Measurements from ENCODE around the gene ZNRF2.
"Not testable (repeated sequence)": the region's sequence is repeated elsewhere in the genome, so short reads cannot be mapped to it uniquely, and the experiment has no call there.

ZNRF2 gene

GRCh38 chr7:30290317-30290716, 5.9 kb downstream of the ZNRF2 start:
- not testable (repeated sequence) for DNase-seq (ENCODE audit: low read depth)

DNA sequence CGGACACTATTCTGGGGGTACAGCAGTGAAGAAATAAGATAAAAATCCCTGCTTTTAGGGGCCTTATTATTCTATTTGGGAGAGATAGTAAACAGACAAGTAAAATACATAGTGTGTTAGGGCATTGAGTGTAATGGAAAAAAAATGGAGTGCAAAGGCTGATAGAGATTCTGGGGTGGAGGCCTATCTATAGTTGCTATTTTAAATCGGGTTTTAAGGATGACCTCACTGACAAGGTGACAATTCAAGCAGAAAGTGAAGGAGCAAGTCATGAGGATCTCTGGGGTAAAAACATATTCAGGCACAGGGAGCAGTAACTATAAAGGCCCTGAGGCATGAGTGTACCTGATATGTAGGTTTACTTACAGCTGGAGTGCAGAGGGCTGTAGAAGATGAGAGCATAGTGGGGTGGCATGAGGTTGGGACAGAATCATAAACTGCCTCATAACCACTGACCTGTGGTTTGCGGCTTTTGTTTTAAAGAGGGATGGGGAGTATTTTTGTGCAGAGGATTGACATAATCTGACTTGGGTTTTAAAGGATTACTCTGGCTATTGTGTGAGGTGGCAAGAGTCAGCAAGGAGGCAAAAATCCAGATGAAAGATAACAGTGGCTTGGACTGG, 8.1 kb downstream of the ZNRF2 start:
- DNase-seq (ENCODE audit: low read depth) = not testable (repeated sequence)

- DNase-seq (ENCODE audit: low read depth) = not testable (repeated sequence)
Measured at GRCh38 chr7:30296304-30296703, 11.9 kb downstream of the ZNRF2 start.

DNA sequence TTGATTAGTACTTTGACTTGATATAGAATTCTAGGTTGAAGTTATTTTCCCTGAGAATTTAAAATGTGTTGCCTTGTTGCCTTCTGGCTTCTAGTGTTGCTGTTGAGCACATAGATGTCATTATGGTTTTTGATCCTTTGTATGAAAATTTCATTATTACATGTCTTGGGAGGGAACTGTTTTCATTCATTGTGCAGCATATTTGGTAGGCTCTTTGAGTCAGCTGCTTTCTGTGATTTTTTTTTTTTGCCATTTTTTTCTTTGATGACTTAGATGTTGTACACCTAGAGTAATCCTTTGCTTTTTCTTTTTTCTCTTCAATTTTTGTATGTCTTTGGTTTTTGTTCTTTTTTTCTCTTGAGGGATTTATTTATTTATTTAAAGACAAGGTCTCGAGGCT, 13.1 kb downstream of the ZNRF2 start:
- DNase-seq (ENCODE audit: low read depth) = not testable (repeated sequence)

DNA sequence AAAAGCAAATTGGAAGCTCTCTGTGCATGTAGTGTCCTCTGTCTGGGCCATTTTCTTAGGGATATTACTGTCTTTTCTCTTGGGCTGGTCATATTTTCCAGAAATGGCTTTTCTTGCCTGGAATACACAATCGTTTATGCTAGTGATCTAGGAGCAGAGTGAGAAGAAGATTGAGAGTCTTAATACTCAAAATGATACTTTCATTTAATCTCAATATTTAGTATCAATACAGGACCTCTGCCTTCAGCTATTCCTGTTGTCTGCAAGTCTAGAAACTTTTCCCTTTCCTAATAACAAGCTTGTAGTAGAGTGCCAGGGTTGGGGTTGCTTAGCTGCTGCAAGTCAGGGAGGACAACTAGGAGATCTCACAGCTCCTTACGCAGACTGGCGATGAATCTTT, 14.0 kb downstream of the ZNRF2 start:
- DNase-seq (ENCODE audit: low read depth) = not testable (repeated sequence)

DNA sequence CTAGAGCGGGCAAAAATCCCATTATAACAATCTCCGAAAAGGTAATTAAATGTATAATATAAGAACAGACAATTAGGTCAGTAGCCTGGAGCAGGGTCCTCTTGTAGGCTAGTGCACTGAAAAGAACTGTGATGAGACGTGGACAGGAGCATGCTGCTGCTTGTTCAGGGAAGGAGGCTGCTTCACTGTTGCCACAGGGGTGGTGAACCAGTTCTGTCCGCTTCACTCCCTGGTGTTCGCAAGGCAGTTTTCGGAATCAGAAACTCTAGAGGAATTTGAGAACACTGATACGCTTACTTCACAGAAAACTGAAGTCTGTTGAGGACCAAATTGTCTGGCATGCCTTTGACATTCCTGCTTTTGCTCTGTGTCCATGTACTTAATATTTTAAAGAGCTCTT, 17.4 kb downstream of the ZNRF2 start:
- no peak for DNase-seq (ENCODE audit: low read depth)

GRCh38 chr7:30302656-30303311, 18.4 kb downstream of the ZNRF2 start:
- DNase-seq (ENCODE audit: low read depth) = no peak

GRCh38 chr7:30303312-30304039, 19.1 kb downstream of the ZNRF2 start:
- no peak for DNase-seq (ENCODE audit: low read depth)

GRCh38 chr7:30304177-30304884, 19.9 kb downstream of the ZNRF2 start:
- DNase-seq (ENCODE audit: low read depth) = no peak

GRCh38 chr7:30306976-30307375, 22.6 kb downstream of the ZNRF2 start:
- DNase-seq (ENCODE audit: low read depth) = no peak

GRCh38 chr7:30308389-30308788, 24.0 kb downstream of the ZNRF2 start:
- DNase-seq (ENCODE audit: low read depth) = no peak

DNA sequence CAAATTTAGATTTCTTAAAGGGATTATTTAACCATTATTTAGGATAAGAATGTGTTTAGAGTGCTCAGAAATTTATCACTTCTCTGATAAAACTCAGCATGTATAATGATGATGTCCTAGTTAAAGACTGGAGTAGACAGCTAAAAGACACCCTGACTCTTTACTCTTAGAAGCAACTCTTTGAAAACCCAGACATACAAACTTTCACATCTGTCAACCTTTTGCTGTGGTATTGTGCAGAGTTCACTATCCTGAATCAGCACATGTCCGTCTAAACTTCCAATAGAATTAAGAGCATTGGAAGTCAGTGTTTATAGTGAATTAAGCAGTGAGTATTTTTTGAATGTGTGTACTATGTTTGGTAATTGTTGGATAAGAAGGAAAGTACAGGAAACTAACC, 24.9 kb downstream of the ZNRF2 start:
- no peak for DNase-seq (ENCODE audit: low read depth)

DNA sequence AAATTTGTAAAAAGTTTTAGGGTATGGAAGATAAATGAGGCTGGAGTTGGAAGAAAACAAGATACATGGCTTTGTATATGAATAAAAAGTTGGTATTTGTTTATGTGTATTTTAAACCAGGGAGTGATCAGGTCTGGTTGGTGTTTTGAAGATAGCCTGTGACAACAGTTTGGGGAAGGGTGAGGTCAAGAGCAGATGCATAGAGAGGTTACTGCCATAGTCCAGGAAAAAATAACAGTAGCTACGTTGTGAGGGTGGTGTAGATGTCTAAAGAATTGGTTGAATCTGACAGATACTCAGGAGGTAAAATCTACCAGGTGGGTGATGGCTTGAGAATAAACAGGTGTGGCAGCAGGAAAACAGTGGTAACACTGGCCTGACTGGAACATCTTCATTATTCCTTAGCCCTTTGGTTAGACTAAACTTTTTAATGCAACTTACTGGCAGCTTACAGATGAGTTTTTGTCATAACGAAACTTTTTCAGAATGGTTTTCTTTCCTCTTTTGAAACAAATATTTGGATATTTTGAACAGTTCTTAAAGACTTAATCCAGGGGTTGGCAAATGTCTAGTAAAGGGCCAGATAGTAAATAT, 25.5 kb downstream of the ZNRF2 start:
- DNase-seq (ENCODE audit: low read depth) = no peak

DNA sequence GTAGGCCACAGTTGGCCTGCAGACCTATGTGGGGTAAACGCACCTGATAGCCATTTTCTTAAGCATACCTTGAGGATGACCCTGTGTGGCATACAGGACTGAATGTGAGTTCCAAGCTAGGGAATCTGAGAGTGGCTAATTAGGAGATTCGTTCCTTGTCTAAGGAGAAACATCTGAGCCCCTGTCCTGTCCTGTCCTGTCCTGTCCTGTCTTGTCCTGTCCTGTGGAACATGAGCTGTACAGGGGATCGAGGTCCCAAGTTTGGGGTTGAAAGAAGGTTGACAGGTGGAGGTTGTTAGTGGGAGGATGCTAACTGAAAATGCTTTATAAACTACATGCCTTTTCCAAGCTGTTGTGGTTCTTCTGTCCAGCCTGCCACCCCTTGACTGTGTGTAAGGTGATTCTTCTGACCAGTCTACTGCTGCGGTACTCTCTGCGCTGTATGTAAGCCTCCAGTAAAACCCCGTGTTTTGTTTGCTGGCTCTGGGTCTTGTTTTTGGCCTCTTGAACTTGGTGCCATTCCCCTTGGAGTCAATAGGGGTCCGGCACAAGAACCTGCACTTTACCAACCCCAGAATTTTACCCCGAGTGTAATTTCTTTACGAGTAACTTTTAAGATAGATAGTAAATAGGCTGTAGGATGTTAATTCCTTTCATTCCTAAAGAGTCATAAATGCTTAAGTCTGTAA, 26.4 kb downstream of the ZNRF2 start:
- no peak for DNase-seq (ENCODE audit: low read depth)

DNA sequence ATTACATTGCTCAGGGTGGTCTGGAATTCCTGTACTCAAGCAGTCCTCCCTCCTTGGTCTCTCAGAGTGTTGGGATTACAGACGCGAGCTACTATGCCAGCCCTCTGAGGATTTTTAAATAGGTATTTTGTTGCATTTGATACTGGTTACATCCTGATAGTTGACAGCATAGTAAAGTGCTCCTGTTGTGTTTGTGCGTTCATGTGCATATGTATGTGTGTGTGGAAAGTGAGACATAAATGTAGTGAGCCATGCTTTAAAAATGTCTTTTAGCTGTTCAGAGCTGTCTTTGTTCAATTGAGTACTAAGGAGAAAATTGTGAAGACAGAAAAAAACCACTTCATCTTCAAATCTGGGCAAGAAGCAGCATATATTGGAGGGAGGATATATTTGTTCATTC, 27.8 kb downstream of the ZNRF2 start:
- no peak for DNase-seq (ENCODE audit: low read depth)

DNA sequence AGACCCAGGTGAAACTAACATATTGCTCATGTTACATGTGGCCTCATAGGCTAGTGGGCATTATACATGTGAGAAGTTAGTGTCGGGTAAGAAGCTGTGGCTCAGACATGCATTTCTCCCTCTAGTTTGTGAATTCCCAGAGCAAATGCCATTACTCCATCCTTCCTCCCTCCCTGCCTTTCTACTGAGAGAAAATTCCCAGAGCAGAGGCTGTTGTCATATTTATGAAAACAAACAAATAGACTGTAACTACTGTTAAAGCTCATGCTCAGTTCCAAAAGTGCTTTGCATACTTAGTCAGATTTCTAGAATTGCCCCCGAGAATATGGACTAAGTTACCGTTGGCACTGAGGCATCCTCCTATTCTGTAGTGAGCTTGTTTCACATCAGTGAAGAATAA, 29.0 kb downstream of the ZNRF2 start:
- DNase-seq (ENCODE audit: low read depth) = no peak

DNA sequence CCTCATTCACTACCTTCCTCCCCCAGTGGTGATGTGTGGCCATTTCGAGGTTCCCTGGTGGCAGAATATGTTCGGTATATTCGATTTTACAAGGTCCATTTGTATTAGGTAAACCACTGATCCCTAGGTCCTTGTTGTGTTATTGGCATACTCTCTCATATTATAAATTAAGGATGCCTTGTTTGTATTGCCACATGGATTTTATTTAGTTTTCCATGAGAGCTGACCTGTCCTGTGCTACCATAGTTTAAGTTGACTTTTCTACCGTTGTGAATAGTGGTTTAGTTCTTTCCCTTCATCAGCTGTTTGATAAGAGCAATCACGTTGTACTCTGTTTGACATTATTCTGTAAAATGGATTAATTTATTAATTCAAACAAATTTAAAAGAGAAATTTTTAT, 29.4 kb downstream of the ZNRF2 start:
- no peak for DNase-seq (ENCODE audit: low read depth)

- no peak for DNase-seq (ENCODE audit: low read depth)
Measured at GRCh38 chr7:30315589-30315988, 31.2 kb downstream of the ZNRF2 start.

GRCh38 chr7:30320392-30320791, 36.0 kb downstream of the ZNRF2 start:
- no peak for DNase-seq (ENCODE audit: low read depth)

- DNase-seq (ENCODE audit: low read depth) = no peak
Measured at GRCh38 chr7:30321089-30321881, 36.9 kb downstream of the ZNRF2 start.

- no peak for DNase-seq (ENCODE audit: low read depth)
Measured at GRCh38 chr7:30321882-30322192, 37.4 kb downstream of the ZNRF2 start.
